ENCODE measurements around the gene ALDH1L1.

The ALDH1L1 gene

DNA sequence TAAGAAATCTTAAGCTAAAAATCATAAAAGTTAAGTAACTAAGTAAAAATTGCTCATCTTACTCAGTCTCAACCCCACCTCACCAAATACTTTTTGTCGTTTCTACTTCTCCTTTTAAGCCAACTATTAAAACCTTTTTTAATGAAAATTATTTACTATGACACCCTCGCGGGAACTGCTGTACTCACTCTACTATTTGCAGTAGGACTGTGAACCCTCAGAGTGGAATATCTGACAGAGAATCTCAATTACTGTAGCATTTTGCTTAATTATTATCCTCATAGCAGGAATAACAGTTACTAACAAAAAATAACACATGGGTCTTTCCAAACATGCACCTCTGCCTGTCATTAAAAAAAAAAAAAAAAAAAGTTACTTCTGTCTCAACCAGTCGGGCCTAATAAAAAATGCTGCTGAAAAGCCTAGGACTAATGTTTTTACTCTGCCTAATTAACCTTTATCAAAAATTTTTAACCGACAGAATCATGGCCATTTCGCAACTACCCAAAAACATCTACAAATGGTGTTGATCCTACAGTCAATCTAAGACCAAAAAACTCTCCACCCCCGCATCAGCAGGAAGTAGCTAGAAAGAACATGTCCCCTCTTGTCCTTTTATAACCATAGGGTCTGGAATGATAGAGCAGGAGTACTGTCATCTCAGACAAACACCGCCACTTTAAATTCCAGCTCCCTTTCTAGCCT, 10.2 kb downstream of the ALDH1L1 start:
- no peak overlapping the region for H3K4me3 ChIP-seq (ENCODE audit: low read depth, low read length)
- TF ChIP-seq ZNF211 (tag by site-specific recombination; IDR thresholded peaks at IDR 0.05; ENCODE audit: low read depth) (no peak), ZNF701 (tag by site-specific recombination; IDR thresholded peaks at IDR 0.05) (no peak), ZNF239 (tag by site-specific recombination; IDR thresholded peaks at IDR 0.05) (no peak), HOXC10 (CRISPR knock-in tag; IDR thresholded peaks at IDR 0.05) (no peak), ZNF529 (tag by site-specific recombination; IDR thresholded peaks at IDR 0.05; ENCODE audit: insufficient replicate concordance) (no peak), REPIN1 (tag by site-specific recombination; IDR thresholded peaks at IDR 0.05; ENCODE audit: low read depth) (no peak), ZBTB7A (tag by site-specific recombination; IDR thresholded peaks at IDR 0.05; ENCODE audit: low read depth) (no peak), ZNF747 (tag by site-specific recombination; IDR thresholded peaks at IDR 0.05) (no peak), HOXD13 (CRISPR knock-in tag; IDR thresholded peaks at IDR 0.05; ENCODE audit: borderline replicate concordance) (no peak), ZNF621 (tag by site-specific recombination; IDR thresholded peaks at IDR 0.05) (no peak), ZNF510 (tag by site-specific recombination; IDR thresholded peaks at IDR 0.05; ENCODE audit: insufficient replicate concordance) (no peak), ZNF544 (tag by site-specific recombination; IDR thresholded peaks at IDR 0.05) (no peak), ZNF837 (tag by site-specific recombination; IDR thresholded peaks at IDR 0.05) (no peak), ZNF394 (tag by site-specific recombination; IDR thresholded peaks at IDR 0.05; ENCODE audit: borderline replicate concordance) (no peak), YY2 (tag by site-specific recombination; IDR thresholded peaks at IDR 0.05) (no peak), ZNF341 (tag by site-specific recombination; IDR thresholded peaks at IDR 0.05; ENCODE audit: low read depth) (no peak), ZFHX2 (tag by site-specific recombination; conservative IDR thresholded peaks at IDR 0.05) (no peak), ZNF132 (tag by site-specific recombination; IDR thresholded peaks at IDR 0.05; ENCODE audit: borderline replicate concordance) (no peak)
- TF ChIP-seq, protein P1, sequence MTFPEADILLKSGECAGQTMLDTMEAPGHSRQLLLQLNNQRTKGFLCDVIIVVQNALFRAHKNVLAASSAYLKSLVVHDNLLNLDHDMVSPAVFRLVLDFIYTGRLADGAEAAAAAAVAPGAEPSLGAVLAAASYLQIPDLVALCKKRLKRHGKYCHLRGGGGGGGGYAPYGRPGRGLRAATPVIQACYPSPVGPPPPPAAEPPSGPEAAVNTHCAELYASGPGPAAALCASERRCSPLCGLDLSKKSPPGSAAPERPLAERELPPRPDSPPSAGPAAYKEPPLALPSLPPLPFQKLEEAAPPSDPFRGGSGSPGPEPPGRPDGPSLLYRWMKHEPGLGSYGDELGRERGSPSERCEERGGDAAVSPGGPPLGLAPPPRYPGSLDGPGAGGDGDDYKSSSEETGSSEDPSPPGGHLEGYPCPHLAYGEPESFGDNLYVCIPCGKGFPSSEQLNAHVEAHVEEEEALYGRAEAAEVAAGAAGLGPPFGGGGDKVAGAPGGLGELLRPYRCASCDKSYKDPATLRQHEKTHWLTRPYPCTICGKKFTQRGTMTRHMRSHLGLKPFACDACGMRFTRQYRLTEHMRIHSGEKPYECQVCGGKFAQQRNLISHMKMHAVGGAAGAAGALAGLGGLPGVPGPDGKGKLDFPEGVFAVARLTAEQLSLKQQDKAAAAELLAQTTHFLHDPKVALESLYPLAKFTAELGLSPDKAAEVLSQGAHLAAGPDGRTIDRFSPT (tag by site-specific recombination; IDR thresholded peaks at IDR 0.05) = no peak
- H3K36me3 ChIP-seq (ENCODE audit: control insufficient read depth in 2 of 2, insufficient read depth in 1 of 2, low read length in 2 of 2) = no peaks in the 10 kb centered on the region
- no peaks in the 10 kb centered on the region for H3K9me3 ChIP-seq (ENCODE audit: control insufficient read depth, insufficient read depth, low read depth, low read length)
- POLR2A ChIA-PET = no interaction called here
- H3K4me1 ChIP-seq (ENCODE audit: control insufficient read depth, insufficient read depth, low read length) = no peaks in the 10 kb centered on the region
- CTCF ChIA-PET = interaction anchor here (0.6 to 1.7 kb wide), 4 partner anchors 14 to 681 kb away, joined by 3 to 5 read pairs (median 4); no protein-coding TSS in a partner anchor
- H3K27ac ChIP-seq (ENCODE audit: extremely low read depth, low read depth, low read length) = no peak overlapping the region

DNA sequence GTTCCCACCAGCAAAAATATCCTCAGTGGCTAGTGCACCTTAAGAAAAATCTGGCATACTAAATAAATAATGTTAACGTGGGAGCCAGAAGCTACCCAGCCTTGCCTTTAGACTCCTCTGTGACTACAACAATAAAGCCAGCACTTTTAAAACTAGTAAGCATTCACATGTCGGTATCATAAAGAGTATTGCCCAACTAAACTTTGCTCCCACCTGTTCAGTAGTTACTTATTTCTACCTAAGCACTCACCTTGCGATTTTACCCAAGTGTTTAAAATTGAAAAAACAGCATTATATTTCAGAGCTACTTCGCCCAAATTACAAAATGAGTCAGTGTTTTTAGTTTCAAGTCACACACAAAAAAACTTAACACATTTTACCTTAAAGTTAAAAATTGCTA, 12.8 kb downstream of the ALDH1L1 start:
- H3K4me3 ChIP-seq (ENCODE audit: low read depth, low read length) = no peak overlapping the region
- no peaks in the 10 kb centered on the region for H3K36me3 ChIP-seq (ENCODE audit: control insufficient read depth in 2 of 2, insufficient read depth in 1 of 2, low read length in 2 of 2)
- no peak overlapping the region for H3K27ac ChIP-seq (ENCODE audit: extremely low read depth, low read depth, low read length)
- ChIA-PET CTCF (no interaction called here), POLR2A (no interaction called here)
- TF ChIP-seq, protein P2, sequence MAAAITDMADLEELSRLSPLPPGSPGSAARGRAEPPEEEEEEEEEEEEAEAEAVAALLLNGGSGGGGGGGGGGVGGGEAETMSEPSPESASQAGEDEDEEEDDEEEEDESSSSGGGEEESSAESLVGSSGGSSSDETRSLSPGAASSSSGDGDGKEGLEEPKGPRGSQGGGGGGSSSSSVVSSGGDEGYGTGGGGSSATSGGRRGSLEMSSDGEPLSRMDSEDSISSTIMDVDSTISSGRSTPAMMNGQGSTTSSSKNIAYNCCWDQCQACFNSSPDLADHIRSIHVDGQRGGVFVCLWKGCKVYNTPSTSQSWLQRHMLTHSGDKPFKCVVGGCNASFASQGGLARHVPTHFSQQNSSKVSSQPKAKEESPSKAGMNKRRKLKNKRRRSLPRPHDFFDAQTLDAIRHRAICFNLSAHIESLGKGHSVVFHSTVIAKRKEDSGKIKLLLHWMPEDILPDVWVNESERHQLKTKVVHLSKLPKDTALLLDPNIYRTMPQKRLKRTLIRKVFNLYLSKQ (tag by site-specific recombination; IDR thresholded peaks at IDR 0.05; ENCODE audit: borderline replicate concordance) = no peak
- TF ChIP-seq ZNF514 (tag by site-specific recombination; IDR thresholded peaks at IDR 0.05) = no peak
- TF ChIP-seq ZBTB21 (tag by site-specific recombination; IDR thresholded peaks at IDR 0.05) = no peak
- no peak for TF ChIP-seq ZNF184 (tag by site-specific recombination; IDR thresholded peaks at IDR 0.05)
- TF ChIP-seq, protein P3, sequence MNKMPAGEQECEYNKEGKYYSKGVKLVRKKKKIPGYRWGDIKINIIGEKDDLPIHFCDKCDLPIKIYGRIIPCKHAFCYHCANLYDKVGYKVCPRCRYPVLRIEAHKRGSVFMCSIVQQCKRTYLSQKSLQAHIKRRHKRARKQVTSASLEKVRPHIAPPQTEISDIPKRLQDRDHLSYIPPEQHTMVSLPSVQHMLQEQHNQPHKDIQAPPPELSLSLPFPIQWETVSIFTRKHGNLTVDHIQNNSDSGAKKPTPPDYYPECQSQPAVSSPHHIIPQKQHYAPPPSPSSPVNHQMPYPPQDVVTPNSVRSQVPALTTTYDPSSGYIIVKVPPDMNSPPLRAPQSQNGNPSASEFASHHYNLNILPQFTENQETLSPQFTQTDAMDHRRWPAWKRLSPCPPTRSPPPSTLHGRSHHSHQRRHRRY (tag by site-specific recombination; IDR thresholded peaks at IDR 0.05) = no peak
- TF ChIP-seq ZNF132 (tag by site-specific recombination; IDR thresholded peaks at IDR 0.05; ENCODE audit: borderline replicate concordance) = no peak
- no peak for TF ChIP-seq ZNF558 (tag by site-specific recombination; IDR thresholded peaks at IDR 0.05)
- no peak for TF ChIP-seq KLF16 (tag by site-specific recombination; IDR thresholded peaks at IDR 0.05)
- no peak for TF ChIP-seq ZNF560 (tag by site-specific recombination; IDR thresholded peaks at IDR 0.05; ENCODE audit: borderline replicate concordance)
- no peak for TF ChIP-seq ZNF121 (tag by site-specific recombination; IDR thresholded peaks at IDR 0.05)
- no peak for TF ChIP-seq ZNF658 (tag by site-specific recombination; IDR thresholded peaks at IDR 0.05)
- no peaks in the 10 kb centered on the region for H3K9me3 ChIP-seq (ENCODE audit: control insufficient read depth, insufficient read depth, low read depth, low read length)
- no peaks in the 10 kb centered on the region for H3K4me1 ChIP-seq (ENCODE audit: control insufficient read depth, insufficient read depth, low read length)
